Neural progenitor cell (in vitro differentiated cells): ENCODE data around the gene SELENOM. TPM values are rescaled to one million over a fixed set of nuclear protein-coding genes. Genes with fewer than 3 reads are reported as not detected.

Experiments used
- DNase-seq: peaks from one replicate; pipeline ENCODE4 v3.0.0-alpha.2; 2016; ENCODE audit warnings: low spot score
- H2AFZ ChIP-seq: fragments of 200-600 bp; sonication (generic); replicated peaks from 2 replicates; pipeline ENCODE4 v1.6.1; 2016; ENCODE audit warnings: antibody characterized with exemption
- H3F3A ChIP-seq: fragments of 200-600 bp; sonication (generic); 2 replicates; pipeline ENCODE4 v1.6.1; 2016; ENCODE audit warnings: antibody characterized with exemption, low read depth
- H3K27ac ChIP-seq: fragments of 200-600 bp; sonication (generic); 2 replicates; pipeline ENCODE4 v1.5.1; 2016; ENCODE audit warnings: mild to moderate bottlenecking
- H3K27me3 ChIP-seq: fragments of 200-600 bp; sonication (generic); 2 replicates; pipeline ENCODE4 v1.6.1; 2016; ENCODE audit warnings: mild to moderate bottlenecking, moderate library complexity
- H3K36me3 ChIP-seq: fragments of 200-600 bp; sonication (generic); 2 replicates; pipeline ENCODE4 v1.5.1; 2016
- H3K4me1 ChIP-seq: fragments of 200-600 bp; sonication (generic); 2 replicates; pipeline ENCODE4 v1.6.1; 2016; ENCODE audit warnings: mixed run types
- H3K4me2 ChIP-seq: fragments of 200-600 bp; sonication (generic); 2 replicates; pipeline ENCODE4 v1.6.1; 2016
- H3K4me3 ChIP-seq: fragments of 200-600 bp; sonication (generic); 2 replicates; pipeline ENCODE4 v1.5.1; 2016
- H3K79me2 ChIP-seq: fragments of 200-600 bp; sonication (generic); 2 replicates; pipeline ENCODE4 v1.6.1; 2016; ENCODE audit warnings: low read depth
- H3K9ac ChIP-seq: fragments of 200-600 bp; sonication (generic); 2 replicates; pipeline ENCODE4 v1.6.1; 2016
- H3K9me3 ChIP-seq: fragments of 200-600 bp; sonication (generic); 2 replicates; pipeline ENCODE4 v1.5.1; 2016; ENCODE audit warnings: low read depth
- H4K20me1 ChIP-seq: fragments of 200-600 bp; sonication (generic); 2 replicates; pipeline ENCODE4 v1.6.1; 2016; ENCODE audit warnings: low read depth
- H3K27ac Mint-ChIP-seq: 3 replicates; pipeline ENCODE4 v1.8.0; 2021; ENCODE audit warnings: mixed read lengths
- H3K27me3 Mint-ChIP-seq: 2 replicates; pipeline ENCODE4 v1.8.0; 2022; ENCODE audit warnings: low read depth, mild to moderate bottlenecking, inconsistent platforms, moderate library complexity, mixed read lengths; ENCODE audit not compliant: insufficient read depth
- H3K36me3 Mint-ChIP-seq: 3 replicates; pipeline ENCODE4 v1.8.0; 2021; ENCODE audit warnings: mixed read lengths
- H3K4me1 Mint-ChIP-seq: 3 replicates; pipeline ENCODE4 v1.8.0; 2021; ENCODE audit warnings: mixed read lengths
- H3K4me3 Mint-ChIP-seq: 3 replicates; pipeline ENCODE4 v1.8.0; 2021; ENCODE audit warnings: mild to moderate bottlenecking, moderate library complexity, mixed read lengths
- H3K9me3 Mint-ChIP-seq: 3 replicates; pipeline ENCODE4 v1.8.0; 2020; ENCODE audit warnings: mixed read lengths
- EZH2 ChIP-seq: fragments of 200-600 bp; sonication (generic); IDR thresholded peaks from 2 replicates; pipeline ENCODE4 v1.6.1; 2017; ENCODE audit warnings: antibody characterized with exemption, mild to moderate bottlenecking, moderate library complexity
- EZH2phosphoT487 ChIP-seq: fragments of 200-600 bp; sonication (generic); IDR thresholded peaks from 2 replicates; pipeline ENCODE4 v1.6.1; 2017; ENCODE audit warnings: antibody characterized with exemption
- total RNA-seq: library from RNA; depleted of rRNA; stranded (reverse); fragments of >200 nt; gene quantifications from 2 replicates; pipeline ENCODE4 v1.2.3, GENCODE V29; 2015; ENCODE audit warnings: low replicate concordance
- TF ChIP-seq, protein P1 (sequence below): fragments of 200-600 bp; sonication (generic); IDR thresholded peaks from 2 replicates; pipeline ENCODE4 v1.5.1; 2017; ENCODE audit warnings: antibody characterized with exemption, mild to moderate bottlenecking

SELENOM gene
- total RNA-seq, 1 donor from 2014 or later, result 7.4 TPM

DNA sequence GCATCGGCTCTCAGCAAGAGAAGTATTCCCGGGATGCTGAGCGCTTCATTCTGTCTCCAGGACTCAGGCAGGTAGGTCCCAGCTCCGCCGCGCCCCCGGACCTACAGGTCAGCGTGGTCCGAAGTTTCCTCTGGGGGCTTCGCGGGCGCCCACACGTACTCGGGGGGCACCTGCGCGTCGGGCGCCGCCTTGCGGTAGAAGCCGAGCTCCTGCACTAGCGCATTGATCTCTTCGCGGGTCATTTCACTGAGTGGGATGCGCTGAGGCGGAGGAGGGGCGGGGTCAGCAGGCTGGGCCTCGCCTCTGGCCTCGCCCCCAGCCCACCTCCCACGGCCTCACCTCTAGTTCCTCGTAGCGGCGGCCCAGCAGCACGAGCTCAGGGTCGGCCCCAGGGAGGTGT is 2.5 kb downstream of the SELENOM start:
- Histone ChIP-seq H4K20me1 (peaks cover 12% of the 10 kb centered on the region), H3K27me3 (peaks cover 44% of the 10 kb centered on the region), H3K27ac (no peak overlapping the region), H3K79me2 (no peaks in the 10 kb centered on the region), H3K4me2 (peak overlapping the region; percentile 55), H2AFZ (no peak overlapping the region), H3K9me3 (no peaks in the 10 kb centered on the region), H3K4me1 (no peaks in the 10 kb centered on the region), H3K9ac (no peak overlapping the region), H3F3A (peaks cover 7% of the 10 kb centered on the region), H3K36me3 (no peaks in the 10 kb centered on the region), H3K4me3 (no peak overlapping the region)
- DNase-seq, result peak; percentile 90
- Mint-ChIP-seq H3K9me3 (no peaks in the 10 kb centered on the region), H3K4me1 (peaks cover 12% of the 10 kb centered on the region), H3K27ac (no peak overlapping the region), H3K4me3 (no peak overlapping the region), H3K27me3 (peaks cover 5% of the 10 kb centered on the region), H3K36me3 (peaks cover 2% of the 10 kb centered on the region)
- TF ChIP-seq, protein P1, sequence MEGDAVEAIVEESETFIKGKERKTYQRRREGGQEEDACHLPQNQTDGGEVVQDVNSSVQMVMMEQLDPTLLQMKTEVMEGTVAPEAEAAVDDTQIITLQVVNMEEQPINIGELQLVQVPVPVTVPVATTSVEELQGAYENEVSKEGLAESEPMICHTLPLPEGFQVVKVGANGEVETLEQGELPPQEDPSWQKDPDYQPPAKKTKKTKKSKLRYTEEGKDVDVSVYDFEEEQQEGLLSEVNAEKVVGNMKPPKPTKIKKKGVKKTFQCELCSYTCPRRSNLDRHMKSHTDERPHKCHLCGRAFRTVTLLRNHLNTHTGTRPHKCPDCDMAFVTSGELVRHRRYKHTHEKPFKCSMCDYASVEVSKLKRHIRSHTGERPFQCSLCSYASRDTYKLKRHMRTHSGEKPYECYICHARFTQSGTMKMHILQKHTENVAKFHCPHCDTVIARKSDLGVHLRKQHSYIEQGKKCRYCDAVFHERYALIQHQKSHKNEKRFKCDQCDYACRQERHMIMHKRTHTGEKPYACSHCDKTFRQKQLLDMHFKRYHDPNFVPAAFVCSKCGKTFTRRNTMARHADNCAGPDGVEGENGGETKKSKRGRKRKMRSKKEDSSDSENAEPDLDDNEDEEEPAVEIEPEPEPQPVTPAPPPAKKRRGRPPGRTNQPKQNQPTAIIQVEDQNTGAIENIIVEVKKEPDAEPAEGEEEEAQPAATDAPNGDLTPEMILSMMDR, result peak; percentile 85
- no peak for TF ChIP-seq EZH2phosphoT487

DNA sequence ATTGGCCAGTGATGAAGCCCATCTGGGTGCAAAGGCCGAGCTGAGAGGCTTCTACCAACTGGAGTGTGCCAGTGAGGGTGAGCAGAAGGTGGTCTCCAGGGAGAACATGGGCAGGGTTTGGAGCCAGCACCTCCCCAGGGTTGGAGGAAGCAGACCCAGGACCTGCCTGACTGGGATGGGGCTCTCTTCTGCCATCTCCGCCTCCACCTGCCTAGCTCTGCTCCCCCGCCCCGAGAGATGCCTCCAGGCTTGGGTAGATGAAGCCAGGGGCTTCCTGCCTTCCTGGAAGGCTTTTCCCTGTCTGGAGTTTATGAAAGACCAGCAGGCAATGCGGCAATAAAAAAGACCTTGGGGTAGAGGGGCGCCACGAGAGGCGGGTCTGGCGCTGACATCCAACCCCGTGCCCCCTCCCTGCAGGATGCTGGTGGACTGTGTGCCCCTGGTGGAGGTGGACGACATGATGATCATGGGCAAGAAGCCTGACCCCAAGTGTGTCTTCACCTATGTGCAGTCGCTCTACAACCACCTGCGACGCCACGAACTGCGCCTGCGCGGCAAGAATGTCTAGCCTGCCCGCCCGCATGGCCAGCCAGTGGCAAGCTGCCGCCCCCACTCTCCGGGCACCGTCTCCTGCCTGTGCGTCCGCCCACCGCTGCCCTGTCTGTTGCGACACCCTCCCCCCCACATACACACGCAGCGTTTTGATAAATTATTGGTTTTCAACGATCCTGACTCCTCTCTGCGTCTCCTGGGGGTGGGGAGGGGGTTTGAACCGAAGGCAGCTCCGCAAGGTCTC is 3.3 kb downstream of the SELENOM start:
- H3K27ac ChIP-seq, result no peak overlapping the region
- peaks cover 44% of the 10 kb centered on the region for H3K27me3 ChIP-seq
- peaks cover 7% of the 10 kb centered on the region for H3F3A ChIP-seq
- no peak overlapping the region for H3K27ac Mint-ChIP-seq
- H3K36me3 Mint-ChIP-seq, result peaks cover 2% of the 10 kb centered on the region
- peaks cover 12% of the 10 kb centered on the region for H3K4me1 Mint-ChIP-seq
- no peaks in the 10 kb centered on the region for H3K4me1 ChIP-seq
- no peaks in the 10 kb centered on the region for H3K79me2 ChIP-seq
- H3K9ac ChIP-seq, result no peak overlapping the region
- no peak overlapping the region for H3K4me2 ChIP-seq
- no peak overlapping the region for H3K4me3 ChIP-seq
- no peak for TF ChIP-seq EZH2
- TF ChIP-seq, protein P1, result no peak
- no peak for TF ChIP-seq EZH2phosphoT487
- H3K36me3 ChIP-seq, result no peaks in the 10 kb centered on the region
- no peak overlapping the region for H2AFZ ChIP-seq
- H3K9me3 Mint-ChIP-seq, result no peaks in the 10 kb centered on the region
- no peak for DNase-seq
- no peaks in the 10 kb centered on the region for H3K9me3 ChIP-seq
- no peak overlapping the region for H3K4me3 Mint-ChIP-seq
- H4K20me1 ChIP-seq, result peaks cover 12% of the 10 kb centered on the region
- peaks cover 5% of the 10 kb centered on the region for H3K27me3 Mint-ChIP-seq

DNA sequence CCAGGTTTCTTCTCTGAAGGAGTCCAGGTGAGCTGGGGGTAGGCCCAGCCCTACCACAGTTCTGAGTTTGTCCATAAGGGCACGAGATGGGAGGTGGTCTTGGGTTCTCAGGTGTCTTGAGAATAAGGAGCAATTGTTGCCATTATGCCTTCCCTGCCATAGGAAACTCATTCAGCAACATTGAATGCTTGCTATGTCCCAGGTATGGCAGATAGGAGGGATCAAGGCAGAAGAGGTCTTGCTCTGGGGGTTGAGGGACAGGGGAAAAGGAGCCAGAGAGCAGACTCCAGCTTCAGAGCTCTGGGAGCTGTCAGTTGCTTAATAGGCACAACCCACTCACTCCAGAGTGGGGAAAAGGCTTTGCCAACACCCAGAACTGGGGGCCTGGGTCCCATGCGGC is 4.3 kb downstream of the SELENOM start:
- Histone ChIP-seq H3K4me2 (no peak overlapping the region), H3K79me2 (no peaks in the 10 kb centered on the region), H3K9me3 (no peaks in the 10 kb centered on the region), H3K4me3 (no peak overlapping the region), H2AFZ (no peak overlapping the region), H3K36me3 (no peaks in the 10 kb centered on the region), H4K20me1 (peaks cover 12% of the 10 kb centered on the region), H3K4me1 (peaks cover 3% of the 10 kb centered on the region), H3K27ac (no peak overlapping the region), H3K27me3 (peaks cover 38% of the 10 kb centered on the region), H3F3A (peaks cover 5% of the 10 kb centered on the region), H3K9ac (no peak overlapping the region)
- Mint-ChIP-seq H3K36me3 (peaks cover 2% of the 10 kb centered on the region), H3K4me3 (no peak overlapping the region), H3K4me1 (peaks cover 14% of the 10 kb centered on the region), H3K27me3 (peaks cover 5% of the 10 kb centered on the region), H3K27ac (peak overlapping the region; percentile 25), H3K9me3 (no peaks in the 10 kb centered on the region)
- no peak for TF ChIP-seq EZH2
- TF ChIP-seq, protein P1, result no peak
- no peak for TF ChIP-seq EZH2phosphoT487
- no peak for DNase-seq
